Lower leg skin (tissue), 3 donors: Measurements from ENCODE around the gene RPL10.

Source experiments
- POLR2A ChIP-seq, 2 donors: fragments of 450-650 bp; IDR thresholded peaks; one replicate each; pipeline ENCODE4 v1.6.1; 2016 to 2017; ENCODE audit warnings: antibody characterized with exemption in 2 of 2, mild to moderate bottlenecking in 1 of 2, moderate library complexity in 1 of 2
- TF ChIP-seq, protein P1 (sequence below), 3 donors: fragments of 450-650 bp; IDR thresholded peaks; one replicate each; pipeline ENCODE4 v1.5.1; 2016; ENCODE audit warnings: antibody characterized with exemption in 3 of 3, mild to moderate bottlenecking in 3 of 3, moderate library complexity in 2 of 3

DNA sequence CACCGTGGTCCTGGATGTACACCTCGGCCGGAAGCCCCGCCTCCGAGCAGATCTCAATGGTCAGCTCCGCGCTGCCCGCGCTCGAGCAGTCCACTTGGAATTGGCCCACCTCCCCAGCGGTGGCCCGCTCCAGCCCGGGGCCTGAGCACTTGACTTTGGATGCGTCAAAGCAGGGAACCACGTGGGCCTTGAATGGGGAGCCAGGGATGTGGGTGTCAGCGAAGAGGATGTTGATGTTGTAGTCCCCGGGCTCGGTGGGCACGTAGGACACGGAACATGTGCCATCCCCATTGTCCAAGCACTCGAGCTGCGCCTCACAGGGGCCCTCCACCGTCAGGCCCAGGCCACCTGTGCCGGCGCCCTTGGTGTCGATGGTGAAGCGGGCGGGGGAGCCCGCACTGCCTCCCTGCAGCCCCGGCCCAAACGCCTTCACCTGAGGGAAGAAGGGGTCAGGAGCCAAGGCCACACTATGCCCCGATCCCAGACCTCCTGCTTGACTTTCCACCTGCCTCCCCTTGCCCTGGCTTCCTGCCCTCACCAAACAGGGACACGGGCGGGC is 37.9 kb upstream of the RPL10 start:
- TF ChIP-seq, protein P1, sequence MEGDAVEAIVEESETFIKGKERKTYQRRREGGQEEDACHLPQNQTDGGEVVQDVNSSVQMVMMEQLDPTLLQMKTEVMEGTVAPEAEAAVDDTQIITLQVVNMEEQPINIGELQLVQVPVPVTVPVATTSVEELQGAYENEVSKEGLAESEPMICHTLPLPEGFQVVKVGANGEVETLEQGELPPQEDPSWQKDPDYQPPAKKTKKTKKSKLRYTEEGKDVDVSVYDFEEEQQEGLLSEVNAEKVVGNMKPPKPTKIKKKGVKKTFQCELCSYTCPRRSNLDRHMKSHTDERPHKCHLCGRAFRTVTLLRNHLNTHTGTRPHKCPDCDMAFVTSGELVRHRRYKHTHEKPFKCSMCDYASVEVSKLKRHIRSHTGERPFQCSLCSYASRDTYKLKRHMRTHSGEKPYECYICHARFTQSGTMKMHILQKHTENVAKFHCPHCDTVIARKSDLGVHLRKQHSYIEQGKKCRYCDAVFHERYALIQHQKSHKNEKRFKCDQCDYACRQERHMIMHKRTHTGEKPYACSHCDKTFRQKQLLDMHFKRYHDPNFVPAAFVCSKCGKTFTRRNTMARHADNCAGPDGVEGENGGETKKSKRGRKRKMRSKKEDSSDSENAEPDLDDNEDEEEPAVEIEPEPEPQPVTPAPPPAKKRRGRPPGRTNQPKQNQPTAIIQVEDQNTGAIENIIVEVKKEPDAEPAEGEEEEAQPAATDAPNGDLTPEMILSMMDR (IDR thresholded peaks at IDR 0.05) = no peak
- no peak for TF ChIP-seq POLR2A (IDR thresholded peaks at IDR 0.05)
